GM21360 (cell line): ENCODE data around the gene GTF2H4.
"Not testable (repeated sequence)": the region's sequence is repeated elsewhere in the genome, so short reads cannot be mapped to it uniquely, and the experiment has no call there.

Experiments used
- ATAC-seq: cut with Tn5 transposase; IDR thresholded peaks from one replicate; pipeline ENCODE4 v1.9.1; 2021; ENCODE audit warnings: mild to moderate bottlenecking, moderate library complexity; ENCODE audit not compliant: unreplicated experiment

GTF2H4 gene

DNA sequence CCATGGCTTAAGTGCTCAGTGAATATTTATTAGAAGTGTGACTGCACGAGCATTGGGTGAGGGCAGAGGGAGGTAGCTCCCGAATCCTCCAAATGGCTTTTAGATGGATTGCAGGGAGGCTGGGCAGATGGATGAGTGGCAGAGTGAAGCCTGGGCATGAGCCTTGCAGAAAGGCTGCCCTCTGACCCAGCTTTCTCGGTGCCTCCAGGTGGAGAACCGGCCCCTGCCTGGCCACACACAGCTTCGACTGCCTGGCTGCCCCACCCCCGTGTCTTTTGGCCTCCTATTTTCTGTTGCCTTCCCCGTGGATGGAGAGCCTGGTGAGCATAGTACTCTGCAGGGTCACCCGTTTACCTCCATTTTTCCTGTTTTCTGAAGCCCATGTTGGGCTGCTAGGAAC is 9.5 kb downstream of the GTF2H4 start:
- ATAC-seq: no peak

DNA sequence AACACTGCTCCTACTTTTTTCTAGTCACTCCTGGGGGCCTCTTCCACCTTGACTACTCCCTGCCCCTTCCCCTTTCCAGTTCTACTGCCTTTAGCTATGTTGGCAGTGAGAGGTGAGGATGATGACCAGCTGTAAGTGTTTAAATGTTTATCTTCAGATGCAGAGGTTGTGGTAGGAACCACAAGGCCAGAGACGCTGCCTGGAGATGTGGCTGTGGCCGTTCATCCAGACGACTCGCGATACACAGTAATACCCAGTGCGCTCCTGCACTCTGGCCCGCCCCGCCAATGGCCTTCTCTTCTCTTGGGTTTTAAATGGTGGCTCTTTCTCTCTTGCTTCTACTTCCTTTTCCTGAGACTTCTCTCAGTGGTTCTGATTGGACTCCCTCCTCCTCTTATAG is 10.7 kb downstream of the GTF2H4 start:
- no peak for ATAC-seq

DNA sequence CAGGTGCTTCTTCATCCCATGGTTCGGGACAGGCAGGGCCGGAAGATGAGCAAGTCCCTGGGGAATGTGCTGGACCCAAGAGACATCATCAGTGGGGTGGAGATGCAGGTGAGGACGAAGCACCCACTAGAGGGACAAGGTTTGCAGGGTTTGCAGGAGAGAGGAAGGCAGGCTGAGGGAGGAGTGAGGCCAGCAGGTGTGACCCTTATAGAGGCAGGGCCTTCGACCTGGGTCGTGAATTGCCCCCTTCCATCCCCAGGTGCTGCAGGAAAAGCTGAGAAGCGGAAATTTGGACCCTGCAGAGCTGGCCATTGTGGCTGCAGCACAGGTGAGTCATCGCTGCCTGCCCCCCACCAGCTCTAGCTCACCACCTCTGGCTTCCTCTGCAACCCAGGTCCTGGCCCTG is 14.4 kb downstream of the GTF2H4 start:
- no peak for ATAC-seq

DNA sequence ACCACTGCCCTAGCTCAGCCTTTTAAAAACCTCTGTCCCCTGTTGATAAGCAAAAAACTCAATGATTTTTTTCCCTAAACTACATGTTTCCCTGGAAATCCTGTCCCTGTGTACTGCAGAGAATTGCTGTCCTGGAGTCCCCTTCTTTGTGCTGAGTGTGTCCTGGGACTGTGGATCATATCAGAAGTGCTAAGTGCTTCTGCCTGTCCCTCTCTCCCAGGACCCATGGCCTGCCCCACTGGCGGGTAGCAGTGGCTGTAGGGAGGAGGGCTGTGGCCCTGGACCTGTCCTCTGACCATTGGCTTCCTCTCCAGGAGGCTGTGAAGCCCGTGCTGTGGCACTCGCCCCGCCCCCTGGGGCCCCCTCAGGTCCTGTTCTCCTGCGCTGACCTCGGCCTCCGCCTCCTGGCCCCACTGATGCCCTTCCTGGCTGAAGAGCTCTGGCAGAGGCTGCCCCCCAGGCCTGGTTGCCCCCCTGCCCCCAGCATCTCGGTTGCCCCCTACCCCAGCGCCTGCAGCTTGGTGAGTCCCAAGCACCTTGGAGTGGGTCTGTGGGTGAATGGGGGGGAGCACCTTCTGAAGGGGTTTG is 16.1 kb downstream of the GTF2H4 start:
- not testable (repeated sequence) for ATAC-seq

DNA sequence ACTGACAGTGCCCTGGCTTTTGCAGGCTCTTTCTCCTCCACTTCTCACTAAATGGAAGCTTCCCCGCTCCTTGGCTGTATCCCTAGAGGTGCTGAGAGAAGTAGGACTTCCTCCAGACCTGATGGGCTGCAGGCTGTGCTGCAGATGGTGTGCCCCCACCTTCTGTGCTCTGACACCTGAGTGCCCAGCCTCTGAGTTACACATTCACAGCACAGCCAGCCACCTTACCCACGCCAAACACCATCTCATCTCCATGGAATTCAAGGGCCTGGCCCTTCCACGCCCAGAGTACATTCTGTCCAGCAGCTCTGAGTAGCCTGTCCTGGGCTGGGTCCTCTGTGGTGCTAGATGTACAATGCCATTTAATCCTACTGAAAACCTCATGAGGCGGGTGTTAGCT is 18.6 kb downstream of the GTF2H4 start:
- no peak for ATAC-seq

DNA sequence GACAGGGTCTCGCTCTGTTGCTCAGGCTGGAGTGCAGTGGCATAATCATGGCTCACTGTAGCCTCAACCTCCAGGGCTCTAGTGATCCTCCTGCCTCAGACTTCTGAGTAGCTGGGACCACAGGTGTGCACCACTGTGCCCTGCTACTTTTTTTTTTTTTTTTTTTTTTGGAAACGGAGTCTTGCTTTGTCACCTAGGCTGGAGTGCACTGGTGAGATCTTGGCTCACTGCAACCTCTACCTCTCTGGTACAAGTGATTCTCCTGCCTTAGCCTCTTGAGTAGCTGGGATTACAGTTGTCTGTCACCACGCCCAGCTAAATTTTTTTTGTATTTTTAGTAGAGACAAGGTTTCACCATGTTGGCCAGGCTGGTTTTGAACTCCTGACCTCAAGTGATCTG is 19.1 kb downstream of the GTF2H4 start:
- ATAC-seq: not testable (repeated sequence)

DNA sequence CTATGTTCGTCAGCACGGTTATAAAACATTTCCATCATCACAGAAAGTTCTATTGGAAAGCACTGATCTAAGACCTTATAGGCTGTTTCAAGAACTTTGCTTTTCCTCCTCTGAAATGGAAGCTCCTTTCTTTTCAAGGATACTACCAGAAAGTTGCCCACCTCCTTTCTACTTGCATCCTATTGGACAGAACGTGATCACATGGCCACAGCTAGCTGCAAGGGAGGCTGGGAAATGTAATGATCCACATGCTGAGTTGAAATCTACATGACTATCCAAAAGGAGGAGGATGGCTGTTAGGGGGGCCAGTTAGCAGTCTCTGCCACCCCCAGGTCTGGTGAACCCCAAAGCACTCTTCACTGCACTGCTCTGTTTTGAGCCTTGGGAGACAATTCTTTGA is 20.7 kb downstream of the GTF2H4 start:
- no peak for ATAC-seq

DNA sequence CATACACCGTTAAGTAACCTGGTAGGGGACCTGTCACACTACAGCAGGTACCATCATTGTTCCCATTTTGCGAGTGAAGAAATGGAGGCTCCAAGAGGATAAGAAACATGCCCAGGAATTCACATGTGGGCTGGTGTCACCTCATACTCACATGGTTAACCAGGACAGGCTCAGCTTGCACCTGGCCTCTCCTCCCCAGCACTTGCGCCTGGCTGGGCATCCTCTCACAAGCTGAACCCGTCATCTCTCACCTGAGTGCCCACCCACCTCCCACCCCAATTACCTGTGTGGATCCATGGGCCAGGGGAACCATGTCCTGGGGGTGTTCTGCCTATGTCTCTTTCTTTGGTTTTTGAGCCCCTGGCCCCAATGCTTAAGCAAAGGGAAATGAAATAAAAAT is 22.5 kb downstream of the GTF2H4 start:
- ATAC-seq: no peak

DNA sequence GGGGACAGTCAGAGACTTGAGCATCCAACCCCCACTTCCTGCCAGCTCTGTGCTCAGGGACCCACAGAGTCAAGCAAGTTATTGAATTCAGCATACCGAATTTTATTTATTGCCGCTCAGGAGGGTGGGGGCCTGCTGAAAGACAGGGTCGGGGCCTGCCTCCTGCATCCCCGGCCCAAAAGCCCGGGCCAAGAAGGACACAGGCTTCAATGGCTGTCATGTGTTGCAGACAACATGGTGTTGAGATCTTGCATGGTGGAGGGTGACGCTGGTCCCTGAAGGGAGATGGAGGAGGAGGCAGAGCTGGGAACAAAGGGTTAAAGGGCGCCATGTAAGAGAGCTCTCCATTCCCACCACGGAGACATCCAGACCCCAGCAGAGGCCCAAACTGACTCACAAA is 23.3 kb downstream of the GTF2H4 start:
- no peak for ATAC-seq

DNA sequence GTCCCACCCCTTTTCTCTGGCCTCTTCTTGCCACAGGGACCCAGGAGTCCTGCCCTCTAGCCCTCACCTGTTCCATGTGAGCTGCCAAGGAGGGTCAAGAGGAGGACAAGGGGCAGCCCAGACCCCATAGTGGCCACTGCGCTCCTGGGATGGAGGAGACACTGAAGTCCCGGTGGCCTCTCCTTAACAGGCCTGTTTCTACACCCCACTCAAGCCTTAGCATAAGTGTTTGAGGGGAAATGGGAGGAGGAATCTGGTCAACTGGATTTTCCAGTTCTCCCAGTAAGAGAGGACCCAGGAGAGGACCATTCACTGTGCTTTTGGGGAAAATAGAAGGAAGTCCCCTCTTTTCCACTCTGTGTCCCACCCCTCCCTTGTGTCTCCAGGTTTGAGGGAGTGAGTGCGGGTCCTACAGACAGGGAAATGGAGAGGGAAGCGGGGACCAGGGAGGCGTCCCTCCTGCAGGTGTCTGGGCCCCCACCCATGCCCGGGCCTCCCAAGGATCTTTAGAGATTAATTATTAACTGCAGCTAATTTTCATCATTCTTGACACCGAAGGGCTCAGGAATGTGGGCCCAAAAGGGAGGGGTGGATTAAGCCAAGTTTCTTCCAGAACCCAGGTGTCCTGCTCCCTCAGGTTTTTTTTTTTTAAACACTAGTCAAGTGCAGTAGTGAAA is 24.1 kb downstream of the GTF2H4 start, which contains the start of gene SFTA2:
SFTA2 (minus strand) TSS at position 202 of the 677 bp plus-strand sequence; CDS start at position 128, 74 bp downstream.
- no peak for ATAC-seq

DNA sequence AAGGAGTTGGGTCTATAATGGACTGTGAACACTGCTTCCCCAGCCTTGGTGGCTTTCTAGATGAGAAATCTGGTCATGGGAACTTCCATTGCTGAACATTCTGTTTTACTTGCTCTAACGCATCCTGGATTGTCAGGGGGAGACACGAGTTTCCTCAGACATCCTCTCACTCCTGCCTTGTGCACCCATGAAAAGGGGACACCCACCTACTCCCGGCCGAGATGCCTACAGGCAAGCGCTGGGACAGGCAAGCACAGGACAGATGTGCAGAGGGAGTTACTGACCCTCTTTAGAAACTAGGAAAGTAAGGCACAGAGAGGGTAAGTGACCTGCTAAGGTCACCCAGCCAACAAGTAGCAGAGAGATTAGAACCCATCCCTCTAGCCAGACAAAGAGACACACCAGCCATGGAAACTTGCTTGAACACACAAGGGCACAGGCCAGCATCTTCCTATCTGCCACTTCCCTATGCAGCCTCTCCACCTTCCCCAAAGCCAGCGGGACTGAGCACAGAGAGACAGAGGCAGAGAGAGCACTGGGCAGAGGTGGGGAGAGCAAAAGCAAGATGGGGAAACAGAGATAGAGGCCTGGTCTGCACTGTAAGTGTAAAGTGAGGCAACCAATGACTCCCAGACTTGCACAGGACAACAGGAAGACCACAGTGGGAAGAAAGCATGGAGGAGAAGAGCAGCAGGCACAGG is 24.8 kb downstream of the GTF2H4 start:
- ATAC-seq: no peak

DNA sequence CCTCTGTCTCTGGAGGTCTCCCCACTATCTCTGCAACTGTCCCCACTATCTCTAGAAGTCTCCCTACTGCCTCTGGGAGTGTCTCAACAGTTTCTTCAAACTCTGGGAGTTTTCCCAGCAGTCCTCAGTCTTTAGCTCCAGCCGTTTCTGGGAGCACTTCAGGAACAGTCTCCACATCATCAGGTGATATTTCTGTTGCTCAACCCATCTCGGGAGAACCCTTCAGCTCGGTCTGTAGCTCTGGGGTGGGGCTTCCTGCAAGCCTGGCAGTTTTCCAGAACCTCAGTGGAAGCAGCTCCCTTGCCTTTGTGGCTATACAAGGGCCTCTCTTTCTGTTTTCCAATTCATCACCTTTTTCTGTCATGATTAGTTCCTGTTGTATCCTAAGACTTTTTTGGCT is 27.0 kb downstream of the GTF2H4 start:
- no peak for ATAC-seq

DNA sequence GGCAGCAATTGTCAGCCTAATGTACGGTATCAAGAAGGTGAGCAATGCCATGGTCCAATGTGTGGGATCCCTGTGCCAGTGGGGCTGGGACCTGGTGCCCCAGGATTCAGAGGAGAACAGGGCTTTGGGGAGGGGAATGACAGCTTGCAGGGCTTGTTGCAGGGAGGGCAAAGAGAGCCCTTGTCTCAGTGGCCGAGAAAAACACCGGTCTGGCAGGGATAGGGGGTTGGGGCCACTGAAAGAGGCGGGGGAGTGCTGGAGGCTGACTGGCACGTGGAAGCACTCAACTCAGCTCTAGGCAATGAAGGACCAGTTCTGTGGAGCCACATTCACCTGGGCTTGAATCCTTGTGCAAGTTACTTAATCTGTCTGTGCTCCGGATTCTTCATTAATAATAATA is 29.3 kb downstream of the GTF2H4 start:
- no peak for ATAC-seq

DNA sequence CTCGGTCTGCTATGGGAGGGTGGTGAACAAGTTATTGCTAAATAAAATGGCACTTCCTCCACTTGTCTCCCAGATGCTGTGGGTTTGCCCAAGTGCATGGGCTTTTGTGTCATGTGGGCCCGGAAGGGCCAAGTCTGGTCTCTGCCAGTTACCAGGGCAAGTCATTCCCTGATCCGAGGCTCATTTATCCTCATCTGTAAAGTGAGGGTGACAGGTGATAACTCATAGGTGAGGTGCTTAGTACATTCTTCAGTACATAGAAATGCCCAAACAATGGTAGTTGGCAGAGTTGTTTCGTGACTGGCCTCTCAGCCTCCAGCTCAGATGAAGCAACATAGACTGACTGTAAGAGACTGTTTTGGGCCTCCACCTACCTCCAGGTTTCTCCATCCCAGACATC is 30.7 kb downstream of the GTF2H4 start:
- ATAC-seq: no peak

DNA sequence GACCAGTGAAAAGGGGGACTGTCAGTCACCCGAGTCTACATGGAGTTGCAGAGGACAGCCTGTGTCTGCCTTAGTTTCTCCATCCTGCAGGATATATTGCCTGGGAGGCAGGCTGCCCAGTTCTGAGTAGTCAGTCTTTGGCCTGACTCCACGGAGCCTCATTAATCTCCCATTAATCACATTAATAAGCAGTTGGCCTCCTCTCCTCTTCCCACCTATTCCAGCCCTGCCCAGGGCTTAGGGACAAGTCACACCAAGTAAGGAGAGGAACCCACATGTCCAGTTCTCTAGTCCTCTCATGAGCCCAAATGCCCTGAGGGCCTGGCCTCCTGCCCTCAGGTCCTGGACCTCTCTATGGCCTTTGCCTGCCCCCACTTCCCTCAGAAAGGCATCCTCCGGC is 31.5 kb downstream of the GTF2H4 start:
- no peak for ATAC-seq

DNA sequence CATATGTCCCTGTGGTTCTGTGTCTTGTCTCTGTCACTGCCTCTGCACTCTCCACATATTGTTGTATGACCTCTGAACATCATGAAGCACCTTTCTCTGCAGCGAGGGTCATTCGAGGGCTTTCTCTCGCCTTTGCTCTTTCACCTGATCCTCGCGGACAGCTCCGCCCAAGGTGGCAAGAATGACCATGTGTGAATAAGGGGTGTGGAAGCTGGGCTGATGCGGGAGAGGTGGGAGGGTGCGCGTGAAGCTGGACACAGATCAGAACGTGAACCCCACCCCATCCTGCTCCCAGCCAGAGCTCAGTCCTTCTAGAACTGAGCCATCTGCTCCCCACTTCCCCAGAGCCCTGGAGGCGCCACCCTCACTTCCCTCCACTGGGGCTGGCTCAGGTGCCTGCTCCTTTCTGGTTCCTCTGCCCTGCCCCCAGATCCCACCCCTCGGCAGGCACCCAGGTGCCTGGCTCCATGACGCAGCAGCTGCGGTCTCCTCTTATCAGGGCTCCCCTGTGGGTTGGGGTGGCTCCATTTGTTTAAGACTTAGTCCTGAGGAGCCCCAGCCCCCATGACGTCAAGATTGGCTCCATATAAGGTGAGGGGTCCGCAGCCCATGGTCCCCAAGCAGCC is 32.5 kb downstream of the GTF2H4 start, which contains the start of gene MUCL3:
MUCL3 (plus strand) TSS at position 613 of the 626 bp plus-strand sequence. CDS start 27 bp downstream, outside the sequence.
- ATAC-seq: no peak

DNA sequence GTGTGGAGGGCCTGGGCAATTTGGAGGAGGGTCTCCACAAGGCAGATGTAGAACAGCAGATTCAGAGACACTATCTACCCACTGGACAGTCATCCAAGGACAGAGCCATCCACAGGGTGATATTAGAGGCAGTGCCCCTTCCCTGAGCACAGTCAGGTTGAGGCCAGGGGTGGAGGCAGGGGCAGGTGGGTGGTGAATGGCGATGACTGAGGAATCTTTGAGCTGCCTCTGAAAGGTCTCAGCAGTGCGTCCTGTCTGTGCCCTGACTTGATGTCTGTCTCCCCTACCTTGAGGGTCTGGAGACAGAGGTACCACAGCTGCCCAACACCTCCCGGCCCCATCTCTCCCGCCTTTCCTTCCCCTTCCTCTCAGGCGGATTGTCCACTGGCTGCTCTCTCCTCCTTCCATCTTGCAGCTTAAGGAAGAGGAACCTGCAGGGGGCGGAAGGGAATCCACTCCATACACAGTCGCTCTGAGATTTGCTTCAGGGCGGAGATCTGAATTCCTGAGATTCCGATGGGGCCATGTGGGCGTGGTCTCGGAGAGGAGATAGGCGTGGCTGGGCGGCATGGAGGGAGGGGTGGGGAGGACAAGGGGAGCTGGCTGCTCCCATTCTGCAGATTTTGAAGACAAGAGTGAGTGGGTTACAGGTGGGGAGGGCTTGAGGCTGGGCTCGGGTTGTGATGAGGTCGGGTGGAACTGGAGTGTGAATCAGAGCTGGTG is 34.5 kb downstream of the GTF2H4 start:
- ATAC-seq: no peak

DNA sequence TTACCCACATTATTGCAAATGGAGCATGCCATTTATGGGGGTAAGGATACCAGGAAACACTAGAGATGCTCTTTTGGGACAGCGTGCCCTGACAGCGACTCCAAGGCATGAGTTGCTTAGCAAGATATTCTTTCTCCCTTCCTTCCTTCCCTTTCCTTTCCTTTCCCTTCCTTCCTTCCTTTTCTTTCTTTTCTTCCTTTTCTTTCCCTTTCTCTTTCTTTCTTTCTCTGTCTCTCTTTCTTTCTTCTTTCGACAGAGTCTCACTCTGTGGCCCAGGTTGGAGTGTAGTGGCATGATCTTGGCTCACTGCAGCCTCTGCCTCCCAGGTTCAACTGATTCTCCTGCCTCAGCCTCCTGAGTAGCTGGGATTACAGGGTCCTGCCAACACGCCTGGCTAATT is 36.0 kb downstream of the GTF2H4 start:
- ATAC-seq: no peak

DNA sequence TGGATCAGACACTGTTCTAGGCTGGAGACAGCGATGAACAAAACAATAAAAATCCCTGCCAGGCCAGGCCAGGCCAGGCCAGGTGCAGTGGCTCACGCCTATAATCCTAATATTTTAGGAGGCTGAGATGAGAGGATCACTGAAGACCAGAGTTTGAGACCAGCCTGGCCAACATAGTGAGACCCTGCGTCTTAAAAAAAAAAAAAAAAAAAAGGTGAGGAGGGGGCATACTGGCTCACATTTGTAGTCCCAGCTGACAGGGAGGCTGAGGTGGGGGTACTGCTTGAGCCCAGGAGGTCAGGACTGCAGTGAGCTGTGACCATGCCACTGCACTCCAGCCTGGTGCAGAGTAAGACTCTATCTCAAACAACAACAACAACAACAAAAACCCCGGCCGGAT is 37.3 kb downstream of the GTF2H4 start:
- no peak for ATAC-seq

DNA sequence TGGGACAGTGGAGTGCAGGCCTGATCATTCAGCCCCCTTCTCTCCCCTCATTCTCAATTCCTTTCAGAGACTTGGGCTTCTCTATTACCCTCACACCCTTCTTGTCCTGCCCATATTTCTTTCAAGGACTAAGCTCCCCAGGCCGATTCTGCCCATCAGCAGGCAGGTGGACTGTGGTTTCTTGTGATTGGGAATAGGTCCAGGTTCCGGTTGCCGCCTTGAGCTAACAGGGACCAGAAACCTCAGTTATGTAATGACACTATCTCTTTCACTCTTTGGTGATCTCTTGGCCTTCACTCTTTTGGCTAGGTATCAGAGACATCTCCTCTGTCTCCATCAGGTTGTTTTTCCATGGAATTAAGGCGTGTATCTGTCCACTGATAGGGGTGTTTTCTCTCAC is 39.2 kb downstream of the GTF2H4 start:
- no peak for ATAC-seq

DNA sequence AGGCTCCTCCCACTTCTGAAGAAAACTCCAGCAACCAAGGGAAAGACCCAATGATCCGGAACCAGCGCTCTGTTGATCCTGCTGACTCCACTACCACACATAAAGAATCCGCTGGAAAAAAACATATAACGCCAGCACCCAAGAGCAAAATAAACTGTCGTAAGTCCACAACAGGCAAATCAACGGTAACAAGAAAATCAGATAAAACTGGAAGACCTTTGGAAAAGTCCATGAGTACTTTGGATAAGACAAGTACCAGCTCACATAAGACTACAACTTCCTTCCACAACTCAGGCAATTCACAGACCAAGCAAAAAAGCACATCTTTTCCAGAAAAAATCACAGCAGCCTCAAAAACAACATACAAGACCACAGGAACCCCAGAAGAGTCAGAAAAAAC is 40.8 kb downstream of the GTF2H4 start:
- ATAC-seq: no peak
